Activated naive CD4-positive, alpha-beta T cell treated with anti-CD3 and anti-CD28 coated beads, Interleukin-2, amount 50 U/mL, for 24 hours (primary cell): ENCODE data around the gene ANKRD29.
A peak's percentile ranks its signal among the peaks of the same experiment; 100 is the strongest.

Experiments
- H3K27ac Mint-ChIP-seq: one replicate; pipeline ENCODE4 v1.8.0; 2021; ENCODE audit warnings: mild to moderate bottlenecking, mixed read lengths
- H3K27me3 Mint-ChIP-seq: one replicate; pipeline ENCODE4 v1.8.0; 2021; ENCODE audit warnings: mixed read lengths
- H3K36me3 Mint-ChIP-seq: one replicate; pipeline ENCODE4 v1.8.0; 2021; ENCODE audit warnings: mixed read lengths
- H3K4me1 Mint-ChIP-seq: one replicate; pipeline ENCODE4 v1.8.0; 2021; ENCODE audit warnings: mixed read lengths
- H3K4me3 Mint-ChIP-seq: one replicate; pipeline ENCODE4 v1.8.0; 2021; ENCODE audit warnings: mild to moderate bottlenecking, mixed read lengths
- H3K9me3 Mint-ChIP-seq: one replicate; pipeline ENCODE4 v1.8.0; 2021; ENCODE audit warnings: mixed read lengths

Gene ANKRD29

DNA sequence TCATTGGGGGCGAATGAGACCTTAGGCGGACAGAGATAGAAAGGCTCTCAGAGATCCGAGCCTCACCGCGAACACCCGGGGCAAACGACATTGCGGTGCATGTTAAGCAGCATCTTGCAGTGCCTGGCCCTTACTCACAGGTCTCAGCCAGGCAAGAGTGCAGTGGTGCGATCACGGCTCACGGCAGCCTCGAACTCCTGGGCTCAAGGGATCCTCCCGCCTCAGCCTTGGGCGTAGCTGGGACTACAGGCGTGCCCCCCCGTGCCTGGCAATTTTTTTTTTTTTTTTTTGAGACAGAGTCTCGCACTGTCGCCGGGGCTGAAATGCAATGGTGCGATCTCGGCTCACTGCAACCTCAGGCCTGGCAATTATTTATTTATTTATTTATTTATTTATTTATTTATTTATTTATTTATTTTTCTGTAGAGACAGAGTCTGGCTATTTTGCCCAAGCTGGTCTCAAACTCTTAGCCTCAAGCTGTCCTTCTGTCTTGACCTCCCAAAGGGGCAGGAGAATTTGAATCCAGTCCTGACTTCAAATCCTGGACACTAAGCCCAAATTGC lies 27.9 kb upstream of the ANKRD29 start:
- no peak overlapping the region for H3K27ac Mint-ChIP-seq
- H3K9me3 Mint-ChIP-seq = no peaks in the 10 kb centered on the region
- peaks cover 25% of the 10 kb centered on the region for H3K27me3 Mint-ChIP-seq
- H3K36me3 Mint-ChIP-seq = no peaks in the 10 kb centered on the region
- peaks cover 6% of the 10 kb centered on the region for H3K4me1 Mint-ChIP-seq
- H3K4me3 Mint-ChIP-seq = peak overlapping the region; percentile 52

GRCh38 chr18:23689616-23690504 lies 27.1 kb upstream of the ANKRD29 start:
- no peak overlapping the region for H3K27ac Mint-ChIP-seq
- peaks cover 28% of the 10 kb centered on the region for H3K27me3 Mint-ChIP-seq
- H3K4me1 Mint-ChIP-seq = peaks cover 6% of the 10 kb centered on the region

GRCh38 chr18:23689031-23689615 lies 26.4 kb upstream of the ANKRD29 start, which contains the start of gene LAMA3:
Gene LAMA3, plus strand, starts transcription at chr18:23689453. Its CDS starts 231 bp downstream, at chr18:23689684.
- peak within 1 kb of the TSS; percentile 79 for H3K4me3 Mint-ChIP-seq
- H3K27ac Mint-ChIP-seq = peak within 1 kb of the TSS; percentile 59
- peaks cover 2% of the 10 kb centered on the region for H3K36me3 Mint-ChIP-seq
- peaks cover 6% of the 10 kb centered on the region for H3K4me1 Mint-ChIP-seq
- no peaks in the 10 kb centered on the region for H3K9me3 Mint-ChIP-seq
- peaks cover 33% of the 10 kb centered on the region for H3K27me3 Mint-ChIP-seq

More at GRCh38 chr18:23689616-23690504, 27.1 kb upstream of the ANKRD29 start:
- Mint-ChIP-seq H3K36me3 (no peaks in the 10 kb centered on the region), H3K9me3 (no peaks in the 10 kb centered on the region), H3K4me3 (peak overlapping the region; percentile 52)

GRCh38 chr18:23688528-23688927 lies 25.8 kb upstream of the ANKRD29 start:
- Mint-ChIP-seq H3K36me3 (peaks cover 2% of the 10 kb centered on the region), H3K4me3 (peak overlapping the region; percentile 79), H3K9me3 (no peaks in the 10 kb centered on the region), H3K27me3 (peaks cover 33% of the 10 kb centered on the region), H3K27ac (peak overlapping the region; percentile 59), H3K4me1 (peaks cover 6% of the 10 kb centered on the region)

DNA sequence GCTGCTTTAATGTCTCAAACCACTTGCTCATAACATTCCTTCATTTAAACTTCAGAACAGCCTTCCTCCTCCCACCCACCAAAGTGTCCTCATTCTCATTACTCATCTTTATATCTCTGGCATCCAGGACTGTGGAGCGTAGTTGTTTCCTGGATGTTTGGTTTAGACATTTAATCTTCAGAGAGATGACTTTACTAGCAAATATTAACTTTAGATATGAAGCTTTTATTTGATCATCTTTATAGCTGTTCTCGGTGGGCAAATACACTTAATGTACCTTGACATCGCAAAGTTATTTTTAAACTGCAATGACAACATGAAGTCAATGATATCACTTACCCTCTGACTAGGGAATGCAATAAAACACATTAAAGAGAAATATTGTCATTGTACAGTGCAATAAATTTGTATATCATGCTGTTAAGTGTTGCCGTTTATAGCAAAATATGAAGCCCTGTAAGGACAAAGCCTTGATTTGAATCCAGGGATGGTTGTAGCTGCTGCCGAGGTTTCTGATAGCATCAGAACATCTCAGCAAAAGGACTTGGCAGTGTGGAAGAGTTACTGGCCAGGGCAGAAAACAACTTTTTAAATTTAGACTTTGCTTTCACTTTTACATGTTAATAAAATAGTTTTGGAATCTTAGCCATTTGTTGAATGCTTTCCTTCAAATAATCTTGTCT lies 21.9 kb upstream of the ANKRD29 start:
- Mint-ChIP-seq H3K27me3 (peaks cover 35% of the 10 kb centered on the region), H3K9me3 (no peaks in the 10 kb centered on the region), H3K4me3 (no peak overlapping the region), H3K4me1 (peaks cover 6% of the 10 kb centered on the region), H3K36me3 (peaks cover 2% of the 10 kb centered on the region), H3K27ac (no peak overlapping the region)

DNA sequence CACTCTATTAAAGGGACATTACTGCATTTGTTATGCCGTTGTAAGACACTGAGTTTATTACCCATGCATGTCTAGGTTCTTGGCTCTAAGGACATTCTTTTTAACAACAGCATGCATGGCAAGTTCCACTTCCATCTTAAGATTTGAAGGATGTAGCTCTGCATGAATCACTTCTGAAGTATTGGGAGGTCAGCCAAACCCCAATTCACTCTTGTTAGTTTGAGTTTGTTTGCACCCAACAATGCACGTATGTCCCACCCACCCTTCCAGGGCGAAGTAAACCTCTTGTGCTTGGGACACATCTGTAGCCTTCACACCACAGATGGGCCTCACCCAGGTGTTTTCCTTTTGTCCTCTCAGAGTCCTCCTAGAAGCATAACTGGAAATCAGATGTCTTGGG lies 21.0 kb upstream of the ANKRD29 start:
- Mint-ChIP-seq H3K9me3 (no peaks in the 10 kb centered on the region), H3K27ac (no peak overlapping the region), H3K36me3 (peaks cover 2% of the 10 kb centered on the region), H3K4me3 (no peak overlapping the region), H3K4me1 (peaks cover 2% of the 10 kb centered on the region), H3K27me3 (peaks cover 34% of the 10 kb centered on the region)

- no peaks in the 10 kb centered on the region for H3K9me3 Mint-ChIP-seq
- H3K4me1 Mint-ChIP-seq = no peaks in the 10 kb centered on the region
- no peak overlapping the region for H3K27ac Mint-ChIP-seq
- H3K27me3 Mint-ChIP-seq = peaks cover 30% of the 10 kb centered on the region
- H3K36me3 Mint-ChIP-seq = peaks cover 2% of the 10 kb centered on the region
- H3K4me3 Mint-ChIP-seq = no peak overlapping the region
Measured at GRCh38 chr18:23683155-23683554, 20.4 kb upstream of the ANKRD29 start.

DNA sequence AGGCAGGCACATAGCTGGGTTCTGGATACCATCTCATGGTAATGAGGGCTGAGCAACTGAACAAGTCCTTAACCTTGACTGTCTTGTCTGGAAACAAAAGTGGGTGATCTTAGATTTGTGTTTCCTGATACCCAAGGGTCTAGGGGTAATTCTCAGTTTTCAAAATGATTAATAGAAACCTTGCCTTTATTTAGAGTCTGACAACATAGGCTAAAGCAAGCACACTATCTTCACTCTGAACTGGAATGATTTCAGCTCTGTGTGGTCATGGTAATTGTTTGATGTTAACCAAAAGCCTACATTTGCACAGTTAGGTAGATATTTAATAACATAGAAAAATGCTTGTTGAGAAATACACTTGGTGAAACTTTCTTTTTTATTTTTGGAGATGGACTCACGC lies 19.8 kb upstream of the ANKRD29 start:
- H3K36me3 Mint-ChIP-seq = peaks cover 2% of the 10 kb centered on the region
- no peaks in the 10 kb centered on the region for H3K9me3 Mint-ChIP-seq
- peaks cover 24% of the 10 kb centered on the region for H3K27me3 Mint-ChIP-seq
- no peaks in the 10 kb centered on the region for H3K4me1 Mint-ChIP-seq
- no peak overlapping the region for H3K27ac Mint-ChIP-seq
- H3K4me3 Mint-ChIP-seq = no peak overlapping the region

DNA sequence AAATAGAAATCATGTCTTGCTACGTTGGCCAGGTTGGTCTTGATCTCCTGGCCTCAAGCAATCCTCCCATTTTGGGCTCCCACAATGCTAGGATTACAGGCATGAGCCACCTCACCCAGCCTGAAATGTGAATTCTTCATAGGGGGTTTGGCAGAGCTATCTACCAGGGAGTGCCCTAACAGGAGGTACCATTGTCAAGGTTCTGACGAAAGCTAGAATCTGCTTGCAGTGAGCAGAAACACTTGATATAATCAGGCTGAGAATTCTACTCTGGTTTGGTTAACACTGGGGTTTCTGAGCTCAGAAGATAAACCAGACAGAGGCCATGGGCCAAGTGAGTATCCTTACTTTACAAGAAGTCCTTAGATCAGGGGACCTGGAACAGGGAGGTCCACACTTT lies 19.3 kb upstream of the ANKRD29 start:
- H3K27ac Mint-ChIP-seq = no peak overlapping the region
- H3K4me3 Mint-ChIP-seq = no peak overlapping the region
- no peaks in the 10 kb centered on the region for H3K4me1 Mint-ChIP-seq
- H3K36me3 Mint-ChIP-seq = peaks cover 2% of the 10 kb centered on the region
- peaks cover 24% of the 10 kb centered on the region for H3K27me3 Mint-ChIP-seq
- H3K9me3 Mint-ChIP-seq = no peaks in the 10 kb centered on the region

DNA sequence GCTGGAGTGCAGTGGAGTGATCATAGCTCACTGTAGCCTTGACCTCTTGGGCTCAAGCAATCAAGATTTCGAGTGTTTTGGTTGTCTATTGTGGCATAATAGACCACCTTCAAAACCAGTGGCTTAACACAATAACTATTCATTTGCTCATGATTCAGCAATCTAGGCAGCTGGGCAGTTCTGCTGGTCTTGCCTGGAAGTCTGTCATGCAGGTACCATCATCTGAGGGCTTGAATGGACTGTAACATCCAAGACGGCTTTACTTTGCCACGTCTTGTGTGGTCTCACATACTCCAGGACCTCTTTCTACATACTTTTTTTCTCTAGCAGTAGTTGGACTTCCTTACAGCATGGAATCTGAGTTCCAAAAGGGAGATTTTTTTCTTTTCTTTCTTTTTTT lies 13.2 kb upstream of the ANKRD29 start:
- no peaks in the 10 kb centered on the region for H3K4me1 Mint-ChIP-seq
- no peaks in the 10 kb centered on the region for H3K36me3 Mint-ChIP-seq
- H3K4me3 Mint-ChIP-seq = no peak overlapping the region
- no peaks in the 10 kb centered on the region for H3K9me3 Mint-ChIP-seq
- H3K27ac Mint-ChIP-seq = no peak overlapping the region
- peaks cover 3% of the 10 kb centered on the region for H3K27me3 Mint-ChIP-seq

DNA sequence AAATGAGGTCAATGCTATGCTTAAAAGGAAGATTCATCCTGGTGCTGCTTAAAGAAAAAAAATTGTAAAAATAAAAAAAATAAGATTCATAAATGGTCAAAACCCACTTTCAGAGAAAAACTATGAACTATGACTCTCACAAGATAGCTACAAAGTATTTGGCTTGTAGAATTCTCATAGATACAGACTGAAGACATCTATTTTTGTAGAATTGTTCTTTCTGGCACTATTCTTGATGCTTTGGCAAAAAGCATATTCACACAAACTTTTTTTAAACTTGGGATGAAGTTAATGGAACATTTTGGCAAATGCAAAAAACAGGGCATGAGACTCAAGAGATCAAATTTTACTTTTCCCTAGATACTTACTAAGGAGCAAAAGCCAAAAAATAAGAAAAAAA lies 12.5 kb upstream of the ANKRD29 start:
- H3K9me3 Mint-ChIP-seq = no peaks in the 10 kb centered on the region
- peaks cover 3% of the 10 kb centered on the region for H3K27me3 Mint-ChIP-seq

GRCh38 chr18:23673725-23674124 lies 11.0 kb upstream of the ANKRD29 start:
- Mint-ChIP-seq H3K27me3 (no peaks in the 10 kb centered on the region), H3K9me3 (no peaks in the 10 kb centered on the region), H3K36me3 (no peaks in the 10 kb centered on the region), H3K4me1 (no peaks in the 10 kb centered on the region), H3K27ac (no peak overlapping the region), H3K4me3 (no peak overlapping the region)

More for the DNA sequence above, 12.5 kb upstream of the ANKRD29 start:
- Mint-ChIP-seq H3K36me3 (no peaks in the 10 kb centered on the region), H3K4me3 (no peak overlapping the region), H3K4me1 (no peaks in the 10 kb centered on the region), H3K27ac (no peak overlapping the region)

DNA sequence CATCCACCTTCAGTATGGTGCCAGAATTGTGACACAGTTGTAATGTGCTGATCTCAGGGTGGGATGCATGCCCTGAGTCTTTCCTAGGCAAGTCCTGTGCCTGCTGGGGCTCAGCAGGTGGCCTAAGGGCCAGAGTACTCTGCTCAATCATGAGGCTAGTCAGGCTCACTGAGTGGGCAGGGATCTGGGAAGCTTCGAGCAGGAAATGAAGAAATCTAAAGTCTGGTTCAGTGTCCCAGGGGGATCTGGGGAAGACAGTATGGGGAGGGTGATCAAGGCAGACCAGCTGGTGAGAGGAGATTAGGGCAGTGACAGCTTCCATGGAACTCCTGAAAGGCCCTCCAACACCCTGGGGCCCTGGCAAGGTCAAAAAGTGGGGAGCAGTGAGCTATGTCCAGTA lies 8.9 kb upstream of the ANKRD29 start:
- Mint-ChIP-seq H3K27me3 (no peaks in the 10 kb centered on the region), H3K9me3 (no peaks in the 10 kb centered on the region), H3K27ac (no peak overlapping the region), H3K4me1 (no peaks in the 10 kb centered on the region), H3K36me3 (no peaks in the 10 kb centered on the region), H3K4me3 (no peak overlapping the region)

- Mint-ChIP-seq H3K27ac (no peak overlapping the region), H3K27me3 (no peaks in the 10 kb centered on the region), H3K4me1 (peaks cover 5% of the 10 kb centered on the region), H3K9me3 (no peaks in the 10 kb centered on the region), H3K4me3 (no peak overlapping the region), H3K36me3 (no peaks in the 10 kb centered on the region)
Measured at GRCh38 chr18:23669804-23670405, 7.2 kb upstream of the ANKRD29 start.

- no peak overlapping the region for H3K27ac Mint-ChIP-seq
- H3K36me3 Mint-ChIP-seq = no peaks in the 10 kb centered on the region
- H3K4me1 Mint-ChIP-seq = peaks cover 5% of the 10 kb centered on the region
- no peak overlapping the region for H3K4me3 Mint-ChIP-seq
- no peaks in the 10 kb centered on the region for H3K27me3 Mint-ChIP-seq
- H3K9me3 Mint-ChIP-seq = no peaks in the 10 kb centered on the region
Measured at GRCh38 chr18:23669202-23669766, 6.6 kb upstream of the ANKRD29 start.
